DLD1 (cell line): ENCODE results near the gene TMEM171.

Experiments
- in situ Hi-C: cut with HindIII; loops from 2 replicates; pipeline ENCODE4 v1.10.0; 2017; ENCODE audit warnings: low sequenced_read_pairs

Gene TMEM171

GRCh38 chr5:73120222-73121118, at the start of gene TMEM171:
Gene TMEM171 (plus strand): TSS chr5:73120575. CDS start chr5:73123374, 2,799 bp downstream.
- in situ Hi-C loops, result no loop called here

GRCh38 chr5:73081093-73081492, 39.3 kb upstream of the TMEM171 start:
- in situ Hi-C loops, result loop anchor here (25.0 kb wide), 1 partner anchor 106 kb away; no protein-coding TSS in a partner anchor

- in situ Hi-C loops, result loop anchor here (25.0 kb wide), 1 partner anchor 99 kb away; no protein-coding TSS in a partner anchor
These were observed 32.3 kb upstream of the TMEM171 start for GRCh38 chr5:73088026-73088425.

- in situ Hi-C loops, result loop anchor here (25.0 kb wide), 1 partner anchor 93 kb away; no protein-coding TSS in a partner anchor
These were observed 26.4 kb upstream of the TMEM171 start for GRCh38 chr5:73093943-73094342.

GRCh38 chr5:73094415-73094814, 26.0 kb upstream of the TMEM171 start:
- in situ Hi-C loops, result loop anchor here (25.0 kb wide), 1 partner anchor 93 kb away; no protein-coding TSS in a partner anchor

GRCh38 chr5:73095564-73096238, 24.7 kb upstream of the TMEM171 start:
- in situ Hi-C loops, result loop anchor here (25.0 kb wide), 1 partner anchor 92 kb away; no protein-coding TSS in a partner anchor

GRCh38 chr5:73096239-73096575, 24.2 kb upstream of the TMEM171 start:
- in situ Hi-C loops, result loop anchor here (25.0 kb wide), 1 partner anchor 91 kb away; no protein-coding TSS in a partner anchor

- in situ Hi-C loops, result loop anchor here (25.0 kb wide), 1 partner anchor 90 kb away; no protein-coding TSS in a partner anchor
These were observed 22.6 kb upstream of the TMEM171 start for GRCh38 chr5:73097740-73098139.

GRCh38 chr5:73100109-73100508, 20.3 kb upstream of the TMEM171 start:
- in situ Hi-C loops, result no loop called here

- in situ Hi-C loops, result no loop called here
These were observed 16.5 kb upstream of the TMEM171 start for GRCh38 chr5:73103870-73104299.

- in situ Hi-C loops, result no loop called here
These were observed 16.0 kb upstream of the TMEM171 start for GRCh38 chr5:73104326-73104725.

GRCh38 chr5:73106335-73106734, 14.0 kb upstream of the TMEM171 start:
- in situ Hi-C loops, result no loop called here

GRCh38 chr5:73110190-73110589, 10.2 kb upstream of the TMEM171 start:
- in situ Hi-C loops, result no loop called here

- in situ Hi-C loops, result no loop called here
These were observed 8.8 kb upstream of the TMEM171 start for GRCh38 chr5:73111536-73111935.

GRCh38 chr5:73112359-73112758, 8.0 kb upstream of the TMEM171 start:
- in situ Hi-C loops, result no loop called here

GRCh38 chr5:73114044-73114688, 6.2 kb upstream of the TMEM171 start:
- in situ Hi-C loops, result no loop called here

GRCh38 chr5:73115399-73116051, 4.8 kb upstream of the TMEM171 start:
- in situ Hi-C loops, result no loop called here

- in situ Hi-C loops, result no loop called here
These were observed 3.9 kb upstream of the TMEM171 start for GRCh38 chr5:73116506-73116905.

GRCh38 chr5:73117088-73117740, 3.2 kb upstream of the TMEM171 start:
- in situ Hi-C loops, result no loop called here

- in situ Hi-C loops, result no loop called here
These were observed 1.9 kb upstream of the TMEM171 start for GRCh38 chr5:73118391-73118973.
